ENCODE data around the gene WFDC12.

Gene WFDC12

GRCh38 chr20:45118028-45118427, 6.2 kb downstream of the WFDC12 start:
- no peak for DNase-seq (ENCODE audit: low read depth, low spot score)
- H3K4me3 ChIP-seq (ENCODE audit: low read length) = no peak overlapping the region

GRCh38 chr20:45117581-45117980, 6.7 kb downstream of the WFDC12 start:
- DNase-seq (ENCODE audit: low read depth, low spot score) = no peak
- H3K4me3 ChIP-seq (ENCODE audit: low read length) = no peak overlapping the region

- no peak overlapping the region for H3K4me3 ChIP-seq (ENCODE audit: low read length)
- DNase-seq (ENCODE audit: low read depth, low spot score) = no peak
Measured at GRCh38 chr20:45115829-45116228, 8.4 kb downstream of the WFDC12 start.

- H3K4me3 ChIP-seq (ENCODE audit: low read length) = no peak overlapping the region
- no peak for DNase-seq (ENCODE audit: low read depth, low spot score)
Measured at GRCh38 chr20:45115386-45115774, 8.9 kb downstream of the WFDC12 start.

- no peak for DNase-seq (ENCODE audit: low read depth, low spot score)
- H3K4me3 ChIP-seq (ENCODE audit: low read length) = no peak within 1 kb of the TSS
Measured at GRCh38 chr20:45114465-45115385, 9.5 kb downstream of the WFDC12 start, which contains the start of gene WFDC5. WFDC5 (minus strand) TSS chr20:45115174; CDS start chr20:45115083, 91 bp downstream.

GRCh38 chr20:45113865-45114264, 10.4 kb downstream of the WFDC12 start:
- H3K4me3 ChIP-seq (ENCODE audit: low read length) = no peak overlapping the region
- no peak for DNase-seq (ENCODE audit: low read depth, low spot score)

- H3K4me3 ChIP-seq (ENCODE audit: low read length) = no peak overlapping the region
- no peak for DNase-seq (ENCODE audit: low read depth, low spot score)
Measured at GRCh38 chr20:45112754-45113153, 11.5 kb downstream of the WFDC12 start.

- peak; percentile 34 for DNase-seq (ENCODE audit: low read depth, low spot score)
- no peak overlapping the region for H3K4me3 ChIP-seq (ENCODE audit: low read length)
Measured at GRCh38 chr20:45111799-45112471, 12.3 kb downstream of the WFDC12 start.

- no peak for DNase-seq (ENCODE audit: low read depth, low spot score)
- H3K4me3 ChIP-seq (ENCODE audit: low read length) = no peak overlapping the region
Measured at GRCh38 chr20:45111285-45111684, 13.0 kb downstream of the WFDC12 start.

- no peak overlapping the region for H3K4me3 ChIP-seq (ENCODE audit: low read length)
- no peak for DNase-seq (ENCODE audit: low read depth, low spot score)
Measured at GRCh38 chr20:45110301-45110700, 14.0 kb downstream of the WFDC12 start.

GRCh38 chr20:45109634-45110033, 14.6 kb downstream of the WFDC12 start:
- no peak for DNase-seq (ENCODE audit: low read depth, low spot score)
- no peak overlapping the region for H3K4me3 ChIP-seq (ENCODE audit: low read length)

- DNase-seq (ENCODE audit: low read depth, low spot score) = no peak
Measured at GRCh38 chr20:45105317-45105716, 18.9 kb downstream of the WFDC12 start.

GRCh38 chr20:45104786-45105185, 19.5 kb downstream of the WFDC12 start:
- no peak for DNase-seq (ENCODE audit: low read depth, low spot score)

More at GRCh38 chr20:45105317-45105716, 18.9 kb downstream of the WFDC12 start:
- H3K4me3 ChIP-seq (ENCODE audit: low read length) = no peak overlapping the region

GRCh38 chr20:45103072-45103471, 21.2 kb downstream of the WFDC12 start:
- H3K4me3 ChIP-seq (ENCODE audit: low read length) = no peak overlapping the region
- no peak for DNase-seq (ENCODE audit: low read depth, low spot score)

More at GRCh38 chr20:45104786-45105185, 19.5 kb downstream of the WFDC12 start:
- H3K4me3 ChIP-seq (ENCODE audit: low read length) = no peak overlapping the region

- H3K4me3 ChIP-seq (ENCODE audit: low read length) = no peak overlapping the region
- no peak for DNase-seq (ENCODE audit: low read depth, low spot score)
Measured at GRCh38 chr20:45101333-45101850, 22.9 kb downstream of the WFDC12 start.

GRCh38 chr20:45100563-45101245, 23.6 kb downstream of the WFDC12 start, which contains the start of gene KCNS1:
KCNS1 (minus strand) TSS chr20:45101127; CDS start chr20:45099236, 1,891 bp downstream.
- no peak for DNase-seq (ENCODE audit: low read depth, low spot score)
- no peak within 1 kb of the TSS for H3K4me3 ChIP-seq (ENCODE audit: low read length)

- H3K4me3 ChIP-seq (ENCODE audit: low read length) = no peak overlapping the region
- no peak for DNase-seq (ENCODE audit: low read depth, low spot score)
Measured at GRCh38 chr20:45098103-45098773, 26.0 kb downstream of the WFDC12 start.

- H3K4me3 ChIP-seq (ENCODE audit: low read length) = no peak overlapping the region
Measured at GRCh38 chr20:45097485-45098102, 26.7 kb downstream of the WFDC12 start.

More at GRCh38 chr20:45097485-45098102, 26.7 kb downstream of the WFDC12 start:
- DNase-seq (ENCODE audit: low read depth, low spot score) = no peak
